NT2/D1 (cell line): ENCODE data around the gene CFH.
"Not testable (repeated sequence)": the region's sequence is repeated elsewhere in the genome, so short reads cannot be mapped to it uniquely, and the experiment has no call there.

ENCODE experiments used
- DNase-seq: peaks from one replicate; pipeline ENCODE4 v3.0.0-alpha.2; 2011; ENCODE audit warnings: low read depth, low spot score
- H3K27me3 ChIP-seq: 2 replicates; pipeline ENCODE4 v1.6.0; 2011; ENCODE audit warnings: mild to moderate bottlenecking; ENCODE audit not compliant: insufficient read length, insufficient read depth
- H3K36me3 ChIP-seq: 2 replicates; pipeline ENCODE4 v1.6.1; 2011; ENCODE audit warnings: mild to moderate bottlenecking, low read length, mixed read lengths; ENCODE audit not compliant: insufficient read depth, insufficient read length
- H3K4me1 ChIP-seq: 2 replicates; pipeline ENCODE4 v1.5.1; 2011; ENCODE audit not compliant: insufficient read depth, insufficient read length
- H3K4me3 ChIP-seq: 2 replicates; pipeline ENCODE4 v1.5.1; 2011; ENCODE audit warnings: low read depth; ENCODE audit not compliant: insufficient read length
- H3K9ac ChIP-seq: 2 replicates; pipeline ENCODE4 v1.6.0; 2011; ENCODE audit warnings: low read depth; ENCODE audit not compliant: insufficient read length
- H3K9me3 ChIP-seq: 2 replicates; pipeline ENCODE4 v1.5.1; 2011; ENCODE audit warnings: mild to moderate bottlenecking, low read length; ENCODE audit not compliant: insufficient read depth
- SUZ12 ChIP-seq: IDR thresholded peaks from 2 replicates; pipeline ENCODE4 v1.6.1; 2011; ENCODE audit not compliant: insufficient read length, insufficient read depth; ENCODE audit errors: extremely low read depth
- YY1 ChIP-seq: IDR thresholded peaks from 2 replicates; pipeline ENCODE4 v1.6.1; 2011; ENCODE audit not compliant: insufficient read length, insufficient read depth
- ZNF274 ChIP-seq: IDR thresholded peaks from 2 replicates; pipeline ENCODE4 v1.6.1; 2011; ENCODE audit warnings: mild to moderate bottlenecking, low read depth, low read length

The CFH gene

DNA sequence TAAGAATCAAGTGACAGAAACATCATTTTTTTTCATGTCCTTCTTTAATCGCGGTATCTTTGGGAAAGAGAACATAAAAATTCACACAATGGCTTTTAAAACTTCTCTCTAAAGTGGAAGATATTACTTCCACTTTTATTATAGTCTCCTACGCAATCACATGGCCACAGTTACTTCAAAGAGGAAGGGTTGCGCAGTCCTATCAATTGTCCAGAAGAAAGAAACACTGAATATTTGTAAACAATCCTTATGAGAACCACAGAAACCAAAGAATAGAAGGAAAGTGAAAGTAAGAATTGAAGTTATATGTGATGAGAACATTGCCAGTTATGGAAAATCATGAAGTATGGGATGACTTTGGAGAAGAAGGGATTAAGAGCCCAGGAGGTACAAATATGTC lies 32.6 kb downstream of the CFH start:
- no peak for TF ChIP-seq ZNF274
- TF ChIP-seq YY1, result no peak
- no peak for TF ChIP-seq SUZ12
- Histone ChIP-seq H3K27me3 (no peaks in the 10 kb centered on the region), H3K9ac (no peak overlapping the region), H3K36me3 (no peaks in the 10 kb centered on the region), H3K4me1 (no peaks in the 10 kb centered on the region), H3K4me3 (no peak overlapping the region), H3K9me3 (no peaks in the 10 kb centered on the region)
- no peak for DNase-seq

DNA sequence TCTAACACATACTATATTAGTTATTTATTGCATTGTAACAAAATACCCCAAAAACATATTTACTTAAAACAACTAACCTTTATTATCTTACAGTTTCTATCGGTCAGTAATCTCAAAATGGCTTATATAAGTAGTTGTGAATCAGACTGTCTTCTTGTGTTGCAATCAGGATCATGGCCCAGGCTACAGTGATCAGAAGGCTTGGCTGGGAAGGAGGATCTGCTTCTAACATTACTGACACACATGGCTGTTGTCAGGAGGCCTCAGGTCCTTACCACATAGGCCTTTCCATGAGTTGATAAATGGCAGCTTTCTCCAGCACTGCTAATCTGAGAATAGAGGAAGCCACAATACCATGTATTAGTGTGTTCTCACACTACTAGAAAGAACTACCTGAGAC lies 33.7 kb downstream of the CFH start:
- H3K36me3 ChIP-seq, result no peaks in the 10 kb centered on the region

GRCh38 chr1:196689001-196689400 lies 37.2 kb downstream of the CFH start:
- TF ChIP-seq YY1, result no peak
- no peak for TF ChIP-seq ZNF274
- TF ChIP-seq SUZ12, result no peak
- Histone ChIP-seq H3K9me3 (no peaks in the 10 kb centered on the region), H3K36me3 (no peaks in the 10 kb centered on the region), H3K27me3 (no peaks in the 10 kb centered on the region), H3K4me3 (no peak overlapping the region), H3K9ac (no peak overlapping the region), H3K4me1 (no peaks in the 10 kb centered on the region)
- no peak for DNase-seq

More for the DNA sequence above, 33.7 kb downstream of the CFH start:
- Histone ChIP-seq H3K4me3 (no peak overlapping the region), H3K27me3 (no peaks in the 10 kb centered on the region), H3K9me3 (no peaks in the 10 kb centered on the region), H3K9ac (no peak overlapping the region), H3K4me1 (no peaks in the 10 kb centered on the region)
- TF ChIP-seq SUZ12 (no peak), ZNF274 (no peak), YY1 (no peak)
- DNase-seq, result no peak

DNA sequence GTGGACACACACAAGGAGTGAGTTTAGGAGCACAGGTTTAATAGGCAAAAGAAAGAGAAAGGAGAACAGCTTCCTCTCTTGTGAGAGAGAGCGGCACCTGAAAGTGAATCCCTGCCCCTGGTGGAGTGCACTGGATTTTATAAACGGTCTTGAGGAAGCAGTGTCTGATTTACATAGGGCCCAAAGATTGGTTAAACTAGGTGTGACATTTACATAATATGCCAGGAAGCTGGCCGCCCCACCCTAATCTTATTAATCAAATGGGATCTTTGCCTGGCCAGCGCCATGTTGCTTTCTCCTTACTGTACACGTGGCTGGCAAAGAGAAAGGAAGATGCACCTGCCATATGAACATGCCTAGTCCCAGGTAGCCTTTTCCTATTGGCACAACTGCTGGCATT lies 38.7 kb downstream of the CFH start:
- no peak for TF ChIP-seq SUZ12
- TF ChIP-seq ZNF274, result no peak
- no peak for TF ChIP-seq YY1

GRCh38 chr1:196698993-196699392 lies 47.1 kb downstream of the CFH start:
- Histone ChIP-seq H3K27me3 (no peaks in the 10 kb centered on the region), H3K9me3 (peaks cover 9% of the 10 kb centered on the region; the same call in 1 of the 2 replicates), H3K4me3 (no peak overlapping the region), H3K9ac (no peak overlapping the region), H3K36me3 (no peaks in the 10 kb centered on the region), H3K4me1 (no peaks in the 10 kb centered on the region)
- no peak for DNase-seq
- TF ChIP-seq SUZ12, result no peak
- no peak for TF ChIP-seq YY1
- TF ChIP-seq ZNF274, result no peak

More for the DNA sequence above, 38.7 kb downstream of the CFH start:
- DNase-seq, result no peak
- Histone ChIP-seq H3K9ac (no peak overlapping the region), H3K36me3 (no peaks in the 10 kb centered on the region), H3K4me3 (no peak overlapping the region), H3K4me1 (no peaks in the 10 kb centered on the region), H3K27me3 (no peaks in the 10 kb centered on the region), H3K9me3 (no peaks in the 10 kb centered on the region)

GRCh38 chr1:196701144-196701543 lies 49.3 kb downstream of the CFH start:
- Histone ChIP-seq H3K36me3 (no peaks in the 10 kb centered on the region), H3K27me3 (no peaks in the 10 kb centered on the region), H3K4me3 (no peak overlapping the region), H3K9me3 (peaks cover 9% of the 10 kb centered on the region; the same call in 1 of the 2 replicates), H3K9ac (no peak overlapping the region), H3K4me1 (no peaks in the 10 kb centered on the region)
- no peak for DNase-seq
- TF ChIP-seq SUZ12 (no peak), YY1 (no peak), ZNF274 (no peak)

GRCh38 chr1:196709892-196710291 lies 58.0 kb downstream of the CFH start:
- H3K36me3 ChIP-seq, DNase-seq, H3K4me3 ChIP-seq, H3K9ac ChIP-seq, H3K4me1 ChIP-seq, H3K27me3 ChIP-seq, H3K9me3 ChIP-seq: not testable (repeated sequence)

DNA sequence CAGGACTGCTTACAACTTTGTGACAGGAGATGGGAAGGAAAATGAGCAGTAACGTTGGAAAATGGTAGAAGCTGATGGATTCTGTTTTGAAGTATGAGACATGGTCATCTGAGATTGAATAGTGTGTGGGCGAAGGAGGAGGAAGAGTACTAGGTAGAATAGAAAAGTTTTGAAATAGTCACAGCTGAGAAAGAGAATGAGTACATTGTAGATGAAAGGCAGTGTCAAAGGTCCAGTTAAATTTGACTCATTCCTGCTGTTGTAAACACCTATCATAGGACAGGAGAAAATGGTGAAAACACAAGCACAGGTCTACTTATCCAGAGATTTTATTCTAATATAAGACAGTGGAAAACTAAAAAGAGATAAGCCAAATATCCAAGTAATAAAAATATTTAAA lies 66.0 kb downstream of the CFH start:
- Histone ChIP-seq H3K9ac (no peak overlapping the region), H3K4me3 (no peak overlapping the region), H3K36me3 (no peaks in the 10 kb centered on the region), H3K9me3 (no peaks in the 10 kb centered on the region), H3K4me1 (no peaks in the 10 kb centered on the region), H3K27me3 (no peaks in the 10 kb centered on the region)
- TF ChIP-seq YY1, result no peak
- TF ChIP-seq ZNF274, result no peak
- no peak for DNase-seq
